ENCODE measurements around the gene STK32B.

Gene STK32B

GRCh38 chr4:5067908-5068307 lies 16.6 kb downstream of the STK32B start:
- no peak for TF ChIP-seq RAD21 (IDR thresholded peaks at IDR 0.05; ENCODE audit: low read depth)
- TF ChIP-seq USF1 (IDR thresholded peaks at IDR 0.05) = no peak
- no peak for TF ChIP-seq NFIC (IDR thresholded peaks at IDR 0.05)
- no peak for TF ChIP-seq YY1 (IDR thresholded peaks at IDR 0.05; ENCODE audit: low read depth)
- no peak for TF ChIP-seq TEAD4 (IDR thresholded peaks at IDR 0.05)

- no peak for TF ChIP-seq FOXM1 (IDR thresholded peaks at IDR 0.05; ENCODE audit: borderline replicate concordance, low read depth)
Measured at GRCh38 chr4:5069901-5070300, 18.6 kb downstream of the STK32B start.

GRCh38 chr4:5072948-5073347 lies 21.7 kb downstream of the STK32B start:
- TF ChIP-seq ZBTB7A (IDR thresholded peaks at IDR 0.05; ENCODE audit: low read depth) (no peak), RAD21 (IDR thresholded peaks at IDR 0.05; ENCODE audit: low read depth) (no peak), CEBPB (IDR thresholded peaks at IDR 0.05) (no peak), CREB1 (IDR thresholded peaks at IDR 0.05; ENCODE audit: low read depth) (no peak), TCF12 (IDR thresholded peaks at IDR 0.05; ENCODE audit: low read depth) (no peak), MAX (IDR thresholded peaks at IDR 0.05) (no peak), REST (IDR thresholded peaks at IDR 0.05; ENCODE audit: low read depth) (no peak), FOXM1 (IDR thresholded peaks at IDR 0.05; ENCODE audit: borderline replicate concordance, low read depth) (no peak), NFIC (IDR thresholded peaks at IDR 0.05) (no peak), YY1 (IDR thresholded peaks at IDR 0.05; ENCODE audit: low read depth) (no peak), TAF1 (IDR thresholded peaks at IDR 0.05; ENCODE audit: low read depth) (no peak), TEAD4 (IDR thresholded peaks at IDR 0.05) (no peak), EGR1 (IDR thresholded peaks at IDR 0.05) (no peak), EP300 (IDR thresholded peaks at IDR 0.05; ENCODE audit: borderline replicate concordance) (no peak), USF1 (IDR thresholded peaks at IDR 0.05) (no peak)

GRCh38 chr4:5078009-5078408 lies 26.7 kb downstream of the STK32B start:
- TF ChIP-seq ZBTB7A (IDR thresholded peaks at IDR 0.05; ENCODE audit: low read depth) (no peak), EGR1 (IDR thresholded peaks at IDR 0.05) (no peak), USF1 (IDR thresholded peaks at IDR 0.05) (peak; percentile 63), FOXM1 (IDR thresholded peaks at IDR 0.05; ENCODE audit: borderline replicate concordance, low read depth) (no peak)

- TF ChIP-seq CEBPB (IDR thresholded peaks at IDR 0.05) = no peak
- TF ChIP-seq USF1 (IDR thresholded peaks at IDR 0.05) = no peak
- TF ChIP-seq FOXM1 (IDR thresholded peaks at IDR 0.05; ENCODE audit: borderline replicate concordance, low read depth) = no peak
- TF ChIP-seq CREB1 (IDR thresholded peaks at IDR 0.05; ENCODE audit: low read depth) = no peak
- TF ChIP-seq ZBTB7A (IDR thresholded peaks at IDR 0.05; ENCODE audit: low read depth) = no peak
- TF ChIP-seq TAF1 (IDR thresholded peaks at IDR 0.05; ENCODE audit: low read depth) = no peak
- no peak for TF ChIP-seq YY1 (IDR thresholded peaks at IDR 0.05; ENCODE audit: low read depth)
- no peak for TF ChIP-seq TEAD4 (IDR thresholded peaks at IDR 0.05)
- no peak for TF ChIP-seq NFIC (IDR thresholded peaks at IDR 0.05)
- no peak for TF ChIP-seq TCF12 (IDR thresholded peaks at IDR 0.05; ENCODE audit: low read depth)
- no peak for TF ChIP-seq EP300 (IDR thresholded peaks at IDR 0.05; ENCODE audit: borderline replicate concordance)
- no peak for TF ChIP-seq EGR1 (IDR thresholded peaks at IDR 0.05)
- no peak for TF ChIP-seq RAD21 (IDR thresholded peaks at IDR 0.05; ENCODE audit: low read depth)
Measured at GRCh38 chr4:5079581-5079980, 28.3 kb downstream of the STK32B start.

GRCh38 chr4:5081441-5081999 lies 30.2 kb downstream of the STK32B start:
- TF ChIP-seq REST (IDR thresholded peaks at IDR 0.05; ENCODE audit: low read depth) (no peak), MAX (IDR thresholded peaks at IDR 0.05) (no peak), ZBTB7A (IDR thresholded peaks at IDR 0.05; ENCODE audit: low read depth) (no peak), RAD21 (IDR thresholded peaks at IDR 0.05; ENCODE audit: low read depth) (no peak), TEAD4 (IDR thresholded peaks at IDR 0.05) (no peak), CEBPB (IDR thresholded peaks at IDR 0.05) (no peak)

All from Ishikawa (cell line).